Retinal pigment epithelial cell (primary cell): Measurements from ENCODE around the gene BPIFB3.

Experiments used
- DNase-seq: peaks from one replicate; pipeline ENCODE4 v3.0.0-alpha.2; 2010; ENCODE audit warnings: low read depth
- H3K4me3 ChIP-seq: 2 replicates; pipeline ENCODE4 v1.5.1; 2011; ENCODE audit warnings: mild to moderate bottlenecking, low read length, control low read depth, moderate library complexity
- TF ChIP-seq, protein P1 (sequence below): conservative IDR thresholded peaks from 2 replicates; pipeline ENCODE4 v1.5.1; 2011; ENCODE audit warnings: low read depth, low read length, control low read depth, inconsistent platforms

Gene BPIFB3

GRCh38 chr20:33022694-33023438 lies 30.8 kb upstream of the BPIFB3 start:
- TF ChIP-seq, protein P1, sequence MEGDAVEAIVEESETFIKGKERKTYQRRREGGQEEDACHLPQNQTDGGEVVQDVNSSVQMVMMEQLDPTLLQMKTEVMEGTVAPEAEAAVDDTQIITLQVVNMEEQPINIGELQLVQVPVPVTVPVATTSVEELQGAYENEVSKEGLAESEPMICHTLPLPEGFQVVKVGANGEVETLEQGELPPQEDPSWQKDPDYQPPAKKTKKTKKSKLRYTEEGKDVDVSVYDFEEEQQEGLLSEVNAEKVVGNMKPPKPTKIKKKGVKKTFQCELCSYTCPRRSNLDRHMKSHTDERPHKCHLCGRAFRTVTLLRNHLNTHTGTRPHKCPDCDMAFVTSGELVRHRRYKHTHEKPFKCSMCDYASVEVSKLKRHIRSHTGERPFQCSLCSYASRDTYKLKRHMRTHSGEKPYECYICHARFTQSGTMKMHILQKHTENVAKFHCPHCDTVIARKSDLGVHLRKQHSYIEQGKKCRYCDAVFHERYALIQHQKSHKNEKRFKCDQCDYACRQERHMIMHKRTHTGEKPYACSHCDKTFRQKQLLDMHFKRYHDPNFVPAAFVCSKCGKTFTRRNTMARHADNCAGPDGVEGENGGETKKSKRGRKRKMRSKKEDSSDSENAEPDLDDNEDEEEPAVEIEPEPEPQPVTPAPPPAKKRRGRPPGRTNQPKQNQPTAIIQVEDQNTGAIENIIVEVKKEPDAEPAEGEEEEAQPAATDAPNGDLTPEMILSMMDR, result no peak
- H3K4me3 ChIP-seq, result no peak overlapping the region
- no peak for DNase-seq

GRCh38 chr20:33023439-33024242 lies 30.1 kb upstream of the BPIFB3 start:
- TF ChIP-seq, protein P1, result no peak
- no peak overlapping the region for H3K4me3 ChIP-seq
- DNase-seq, result no peak

GRCh38 chr20:33024243-33024560 lies 29.5 kb upstream of the BPIFB3 start:
- no peak for DNase-seq
- TF ChIP-seq, protein P1, result no peak
- no peak overlapping the region for H3K4me3 ChIP-seq

GRCh38 chr20:33024609-33025317 lies 28.9 kb upstream of the BPIFB3 start:
- DNase-seq, result no peak
- TF ChIP-seq, protein P1, result no peak

GRCh38 chr20:33025318-33025876 lies 28.3 kb upstream of the BPIFB3 start:
- no peak for DNase-seq
- TF ChIP-seq, protein P1, result no peak
- H3K4me3 ChIP-seq, result no peak overlapping the region

More at GRCh38 chr20:33024609-33025317, 28.9 kb upstream of the BPIFB3 start:
- no peak overlapping the region for H3K4me3 ChIP-seq

GRCh38 chr20:33026072-33026778 lies 27.5 kb upstream of the BPIFB3 start:
- DNase-seq, result no peak
- TF ChIP-seq, protein P1, result no peak
- no peak overlapping the region for H3K4me3 ChIP-seq
